ENCODE results near the gene NR1D1.

Gene NR1D1

GRCh38 chr17:40056379-40057015 lies 43.9 kb downstream of the NR1D1 start:
- TF ChIP-seq MYC (IDR thresholded peaks at IDR 0.05; ENCODE audit: low read depth, low read length) (no peak), MAX (IDR thresholded peaks at IDR 0.05; ENCODE audit: low read depth, low read length) (no peak), POLR2A (IDR thresholded peaks at IDR 0.05; ENCODE audit: extremely low read depth, insufficient read length) (no peak), CTCF (IDR thresholded peaks at IDR 0.05; ENCODE audit: low read depth, low read length) (no peak)
- no peak overlapping the region for H3K4me3 ChIP-seq (ENCODE audit: low read depth, low read length)
- DNase-seq (ENCODE audit: low read depth), result no peak

All from NB4 (cell line).